Measurements from ENCODE around the gene INTS6. TPM values are rescaled to one million over a fixed set of nuclear protein-coding genes. Genes with fewer than 3 reads are reported as not detected.

The INTS6 gene, protein sequence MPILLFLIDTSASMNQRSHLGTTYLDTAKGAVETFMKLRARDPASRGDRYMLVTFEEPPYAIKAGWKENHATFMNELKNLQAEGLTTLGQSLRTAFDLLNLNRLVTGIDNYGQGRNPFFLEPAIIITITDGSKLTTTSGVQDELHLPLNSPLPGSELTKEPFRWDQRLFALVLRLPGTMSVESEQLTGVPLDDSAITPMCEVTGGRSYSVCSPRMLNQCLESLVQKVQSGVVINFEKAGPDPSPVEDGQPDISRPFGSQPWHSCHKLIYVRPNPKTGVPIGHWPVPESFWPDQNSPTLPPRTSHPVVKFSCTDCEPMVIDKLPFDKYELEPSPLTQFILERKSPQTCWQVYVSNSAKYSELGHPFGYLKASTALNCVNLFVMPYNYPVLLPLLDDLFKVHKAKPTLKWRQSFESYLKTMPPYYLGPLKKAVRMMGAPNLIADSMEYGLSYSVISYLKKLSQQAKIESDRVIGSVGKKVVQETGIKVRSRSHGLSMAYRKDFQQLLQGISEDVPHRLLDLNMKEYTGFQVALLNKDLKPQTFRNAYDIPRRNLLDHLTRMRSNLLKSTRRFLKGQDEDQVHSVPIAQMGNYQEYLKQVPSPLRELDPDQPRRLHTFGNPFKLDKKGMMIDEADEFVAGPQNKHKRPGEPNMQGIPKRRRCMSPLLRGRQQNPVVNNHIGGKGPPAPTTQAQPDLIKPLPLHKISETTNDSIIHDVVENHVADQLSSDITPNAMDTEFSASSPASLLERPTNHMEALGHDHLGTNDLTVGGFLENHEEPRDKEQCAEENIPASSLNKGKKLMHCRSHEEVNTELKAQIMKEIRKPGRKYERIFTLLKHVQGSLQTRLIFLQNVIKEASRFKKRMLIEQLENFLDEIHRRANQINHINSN
- total RNA-seq: 48.0 and 69.1 TPM in 2 replicates

- peak; percentile 100 for DNase-seq (ENCODE audit: low read depth)
- TF ChIP-seq, protein P1, sequence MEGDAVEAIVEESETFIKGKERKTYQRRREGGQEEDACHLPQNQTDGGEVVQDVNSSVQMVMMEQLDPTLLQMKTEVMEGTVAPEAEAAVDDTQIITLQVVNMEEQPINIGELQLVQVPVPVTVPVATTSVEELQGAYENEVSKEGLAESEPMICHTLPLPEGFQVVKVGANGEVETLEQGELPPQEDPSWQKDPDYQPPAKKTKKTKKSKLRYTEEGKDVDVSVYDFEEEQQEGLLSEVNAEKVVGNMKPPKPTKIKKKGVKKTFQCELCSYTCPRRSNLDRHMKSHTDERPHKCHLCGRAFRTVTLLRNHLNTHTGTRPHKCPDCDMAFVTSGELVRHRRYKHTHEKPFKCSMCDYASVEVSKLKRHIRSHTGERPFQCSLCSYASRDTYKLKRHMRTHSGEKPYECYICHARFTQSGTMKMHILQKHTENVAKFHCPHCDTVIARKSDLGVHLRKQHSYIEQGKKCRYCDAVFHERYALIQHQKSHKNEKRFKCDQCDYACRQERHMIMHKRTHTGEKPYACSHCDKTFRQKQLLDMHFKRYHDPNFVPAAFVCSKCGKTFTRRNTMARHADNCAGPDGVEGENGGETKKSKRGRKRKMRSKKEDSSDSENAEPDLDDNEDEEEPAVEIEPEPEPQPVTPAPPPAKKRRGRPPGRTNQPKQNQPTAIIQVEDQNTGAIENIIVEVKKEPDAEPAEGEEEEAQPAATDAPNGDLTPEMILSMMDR (IDR thresholded peaks at IDR 0.05; ENCODE audit: insufficient read depth, low read depth, low read length): no peak
- peak within 1 kb of the TSS; percentile 93 for H3K4me3 ChIP-seq (ENCODE audit: low read depth, low read length)
These were observed at the start of gene INTS6 for GRCh38 chr13:51452361-51453206. Gene INTS6 (minus strand): TSS chr13:51453036. CDS start chr13:51452525, 511 bp downstream.

DNA sequence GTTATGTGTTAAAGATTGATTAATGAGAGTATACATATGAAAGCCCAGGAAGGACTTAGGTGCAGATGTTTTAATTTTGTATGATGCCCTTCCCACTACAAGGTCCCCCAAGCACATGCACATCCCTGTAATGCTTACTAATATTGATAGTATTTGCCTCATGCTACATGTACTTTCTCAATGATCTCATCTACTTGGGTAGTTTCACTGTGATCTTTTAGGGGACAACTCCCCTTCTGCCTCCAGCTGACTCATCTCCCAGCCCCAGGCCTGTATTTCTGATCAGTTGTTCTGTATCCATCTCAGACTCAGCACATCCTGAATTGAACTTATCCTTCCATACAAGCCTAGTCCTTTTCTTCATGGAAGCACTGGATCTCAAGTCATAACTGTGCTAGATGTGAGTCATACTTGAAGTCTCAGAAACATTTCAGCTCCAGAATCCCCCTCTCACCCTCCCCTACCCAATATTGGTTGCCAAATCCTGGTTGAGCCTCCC, 49.4 kb upstream of the INTS6 start:
- TF ChIP-seq, protein P1 (IDR thresholded peaks at IDR 0.05; ENCODE audit: insufficient read depth, low read depth, low read length): no peak
- H3K4me3 ChIP-seq (ENCODE audit: low read depth, low read length): no peak overlapping the region
- no peak for DNase-seq (ENCODE audit: low read depth)

DNA sequence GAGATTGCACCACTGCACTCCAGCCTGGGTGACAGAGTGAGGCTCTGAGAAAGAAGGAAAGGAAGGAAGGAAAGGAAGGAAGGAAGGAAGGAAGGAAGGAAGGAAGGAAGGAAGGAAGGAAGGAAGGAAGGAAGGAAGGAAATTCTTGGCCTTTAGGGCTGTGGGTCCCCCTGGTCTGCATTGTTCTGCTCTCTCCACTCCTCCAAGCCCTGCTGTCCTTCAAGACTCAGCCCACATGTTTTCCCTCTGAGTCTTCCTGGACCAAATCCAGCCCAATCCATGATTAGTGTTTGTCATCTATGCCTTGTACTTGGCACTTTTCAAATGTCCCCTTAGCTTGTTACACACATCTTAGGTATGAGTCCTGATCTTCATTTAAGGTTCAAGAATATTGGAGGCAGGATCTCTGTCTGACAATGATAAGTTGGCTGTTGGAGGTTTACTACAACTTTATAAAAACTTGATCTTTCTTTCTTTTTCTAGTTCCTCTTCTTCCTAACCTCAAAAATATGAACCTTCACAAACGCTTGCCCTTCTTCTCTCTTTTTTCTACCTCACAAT, 48.8 kb upstream of the INTS6 start:
- DNase-seq (ENCODE audit: low read depth): peak; percentile 19
- TF ChIP-seq, protein P1 (IDR thresholded peaks at IDR 0.05; ENCODE audit: insufficient read depth, low read depth, low read length): no peak
- H3K4me3 ChIP-seq (ENCODE audit: low read depth, low read length): no peak overlapping the region

GRCh38 chr13:51501096-51501495, 48.3 kb upstream of the INTS6 start:
- TF ChIP-seq, protein P1 (IDR thresholded peaks at IDR 0.05; ENCODE audit: insufficient read depth, low read depth, low read length): no peak
- DNase-seq (ENCODE audit: low read depth): no peak
- H3K4me3 ChIP-seq (ENCODE audit: low read depth, low read length): no peak overlapping the region

- H3K4me3 ChIP-seq (ENCODE audit: low read depth, low read length): no peak overlapping the region
- no peak for DNase-seq (ENCODE audit: low read depth)
- TF ChIP-seq, protein P1 (IDR thresholded peaks at IDR 0.05; ENCODE audit: insufficient read depth, low read depth, low read length): no peak
These were observed 47.9 kb upstream of the INTS6 start for GRCh38 chr13:51500687-51501086.

DNA sequence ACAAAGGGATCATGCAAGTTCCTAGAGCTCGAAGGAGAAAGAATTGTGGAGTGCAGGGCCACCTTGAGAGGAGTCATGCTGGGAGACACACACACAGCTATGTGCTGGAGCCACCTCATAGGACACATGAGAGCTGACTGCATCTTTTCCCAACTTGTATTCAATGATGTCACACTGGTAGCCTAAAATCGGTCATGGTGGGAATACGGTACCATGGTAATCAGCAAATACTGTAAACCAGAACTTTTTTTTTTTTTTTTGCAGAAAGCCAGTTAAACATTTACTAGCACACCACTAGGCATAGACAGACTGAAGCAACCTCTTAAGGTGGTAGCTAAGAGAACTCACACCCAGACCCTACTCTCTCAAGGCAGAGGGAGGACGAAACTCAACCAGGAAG, 47.0 kb upstream of the INTS6 start:
- no peak for DNase-seq (ENCODE audit: low read depth)
- H3K4me3 ChIP-seq (ENCODE audit: low read depth, low read length): no peak overlapping the region
- TF ChIP-seq, protein P1 (IDR thresholded peaks at IDR 0.05; ENCODE audit: insufficient read depth, low read depth, low read length): no peak
